Left ventricle myocardium inferior (tissue), 1 donor: Measurements from ENCODE around the gene EDA. TPM values are rescaled to one million over a fixed set of nuclear protein-coding genes. Genes with fewer than 3 reads are reported as not detected.

Source experiments
- DNase-seq: peaks from one replicate; pipeline ENCODE4 v3.0.0-alpha.2; 2020
- H3K27ac ChIP-seq: fragments of 200-600 bp; replicated peaks from 2 replicates; pipeline ENCODE4 v1.8.0; 2021
- H3K27me3 ChIP-seq: fragments of 200-600 bp; 2 replicates; pipeline ENCODE4 v1.8.0; 2021; ENCODE audit warnings: low read depth
- H3K36me3 ChIP-seq: fragments of 200-600 bp; 2 replicates; pipeline ENCODE4 v1.8.0; 2021
- H3K4me1 ChIP-seq: fragments of 200-600 bp; 2 replicates; pipeline ENCODE4 v1.8.0; 2021
- H3K4me3 ChIP-seq: fragments of 200-600 bp; 2 replicates; pipeline ENCODE4 v1.8.0; 2021; ENCODE audit warnings: mild to moderate bottlenecking, moderate library complexity
- H3K9me3 ChIP-seq: fragments of 200-600 bp; replicated peaks from 2 replicates; pipeline ENCODE4 v1.8.0; 2021
- CTCF ChIP-seq: fragments of 200-600 bp; IDR thresholded peaks from 2 replicates; pipeline ENCODE4 v1.8.0; 2021; ENCODE audit warnings: antibody characterized with exemption, mild to moderate bottlenecking, borderline replicate concordance
- intact Hi-C: fragments of 100-400 bp; cut with micrococcal nuclease; formaldehyde crosslinking; loops from one replicate; pipeline ENCODE4 v1.11.0; 2022
- total RNA-seq: library from RNA; stranded (reverse); fragmentation: NEBNext Ultra II Directional; extraction: Animal tissue kit (Norgen Biotek cat#: 25700); gene quantifications from one replicate; pipeline ENCODE4 v1.2.1, GENCODE V29; 2021
- donor health status: DM: no; HTN: yes; CAD: no; lungs with severe emphysema.

The EDA gene
- total RNA-seq, 1 donor from 2014 or later, result 7.3 TPM

GRCh38 chrX:70001708-70002341, 385.9 kb downstream of the EDA start:
- TF ChIP-seq CTCF, result no peak
- intact Hi-C loops, result no loop called here
- Histone ChIP-seq H3K27me3 (no peaks in the 10 kb centered on the region), H3K9me3 (no peaks in the 10 kb centered on the region), H3K27ac (peak overlapping the region; percentile 84), H3K4me1 (peaks cover 9% of the 10 kb centered on the region), H3K4me3 (no peak overlapping the region), H3K36me3 (no peaks in the 10 kb centered on the region)
- no peak for DNase-seq

GRCh38 chrX:70007946-70008345, 392.0 kb downstream of the EDA start:
- intact Hi-C loops, result no loop called here
- no peaks in the 10 kb centered on the region for H3K36me3 ChIP-seq
- no peaks in the 10 kb centered on the region for H3K27me3 ChIP-seq
- H3K9me3 ChIP-seq, result no peaks in the 10 kb centered on the region
- no peak for DNase-seq
- no peak overlapping the region for H3K27ac ChIP-seq
- H3K4me3 ChIP-seq, result no peak overlapping the region
- H3K4me1 ChIP-seq, result peaks cover 5% of the 10 kb centered on the region
- TF ChIP-seq CTCF, result no peak

DNA sequence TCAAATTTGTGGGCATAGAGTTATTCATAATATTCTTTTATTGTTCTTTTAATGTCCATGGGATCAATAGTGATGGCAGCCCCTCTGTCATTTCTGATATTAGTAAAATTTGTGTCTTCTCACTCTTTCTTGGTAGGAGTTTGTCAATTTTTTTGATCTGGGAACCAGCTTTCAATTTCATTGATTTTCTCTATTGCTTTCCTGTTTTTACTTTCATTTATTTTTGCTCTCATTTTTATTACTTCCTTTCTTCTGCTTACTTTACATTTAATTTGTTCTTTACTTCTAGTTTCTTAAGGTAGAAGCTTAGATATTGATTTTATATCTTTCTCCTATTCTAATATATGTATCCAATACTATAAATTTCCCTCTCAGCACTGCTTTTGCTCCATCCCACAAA, 393.1 kb downstream of the EDA start:
- DNase-seq, result no peak
- Histone ChIP-seq H3K36me3 (no peaks in the 10 kb centered on the region), H3K27me3 (no peaks in the 10 kb centered on the region), H3K4me3 (no peak overlapping the region), H3K9me3 (no peaks in the 10 kb centered on the region), H3K4me1 (peaks cover 9% of the 10 kb centered on the region), H3K27ac (no peak overlapping the region)
- no peak for TF ChIP-seq CTCF
- intact Hi-C loops, result no loop called here

DNA sequence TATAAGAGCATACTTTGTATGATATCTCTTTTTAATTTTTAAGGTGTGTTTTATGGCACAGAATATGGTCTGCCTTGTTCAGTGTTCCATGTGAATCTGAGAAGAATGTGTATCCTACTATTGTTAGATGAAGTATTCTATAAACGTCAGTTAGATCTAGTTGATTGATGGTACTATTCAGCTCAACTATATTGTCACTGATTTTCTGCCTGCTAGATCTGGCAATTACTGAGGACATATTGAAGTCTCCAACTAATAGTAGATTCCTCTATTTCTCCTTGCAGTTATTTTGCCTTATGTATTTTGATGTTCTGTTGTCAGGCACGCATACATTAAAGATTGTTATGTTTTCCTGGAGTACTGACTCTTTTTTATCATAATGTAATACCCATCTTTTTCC, 394.1 kb downstream of the EDA start:
- no peak for TF ChIP-seq CTCF
- peaks cover 15% of the 10 kb centered on the region for H3K4me1 ChIP-seq
- intact Hi-C loops, result no loop called here
- H3K4me3 ChIP-seq, result no peak overlapping the region
- H3K27me3 ChIP-seq, result no peaks in the 10 kb centered on the region
- H3K27ac ChIP-seq, result no peak overlapping the region
- H3K36me3 ChIP-seq, result no peaks in the 10 kb centered on the region
- no peaks in the 10 kb centered on the region for H3K9me3 ChIP-seq
- no peak for DNase-seq

DNA sequence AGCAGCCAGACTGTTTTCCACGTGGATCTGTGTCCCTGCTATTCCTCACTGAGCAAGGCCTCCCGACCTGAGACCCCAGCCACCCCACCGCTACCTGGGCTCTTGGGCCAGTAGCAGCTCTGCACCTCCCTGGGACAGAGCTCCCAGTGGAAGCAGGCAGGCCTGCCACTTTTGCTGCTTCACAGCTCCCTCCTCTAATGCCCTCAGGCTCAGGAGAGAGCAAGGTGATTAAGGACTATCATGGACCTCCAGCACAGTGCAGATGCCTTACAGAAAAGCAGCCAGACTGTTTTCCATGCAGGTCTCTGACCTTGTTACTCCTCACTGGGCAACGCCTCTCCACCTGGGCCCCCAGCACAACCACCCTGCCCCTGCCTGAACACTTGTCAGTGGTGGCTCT, 396.8 kb downstream of the EDA start:
- no peaks in the 10 kb centered on the region for H3K27me3 ChIP-seq
- peak overlapping the region; percentile 83 for H3K27ac ChIP-seq

More for the DNA sequence above, 396.8 kb downstream of the EDA start:
- no peak for TF ChIP-seq CTCF
- intact Hi-C loops, result no loop called here
- no peak for DNase-seq
- H3K4me1 ChIP-seq, result peaks cover 15% of the 10 kb centered on the region
- no peak overlapping the region for H3K4me3 ChIP-seq
- H3K36me3 ChIP-seq, result no peaks in the 10 kb centered on the region
- H3K9me3 ChIP-seq, result no peaks in the 10 kb centered on the region
